BE2C (cell line): ENCODE measurements around the gene C8A.
A peak's percentile ranks its signal among the peaks of the same experiment; 100 is the strongest.

Experiments
- DNase-seq: peaks from one replicate; pipeline ENCODE4 v3.0.0-alpha.2; 2020
- H3K27me3 ChIP-seq: fragments of 250-450 bp; sonication (Bioruptor Pico); 2 replicates; pipeline ENCODE4 v1.5.1; 2020; ENCODE audit warnings: mild to moderate bottlenecking
- H3K36me3 ChIP-seq: fragments of 250-450 bp; sonication (Bioruptor Pico); 2 replicates; pipeline ENCODE4 v1.5.1; 2020; ENCODE audit warnings: mild to moderate bottlenecking
- H3K4me1 ChIP-seq: fragments of 250-450 bp; sonication (Bioruptor Pico); 2 replicates; pipeline ENCODE4 v1.5.1; 2020
- H3K4me3 ChIP-seq: 2 replicates; pipeline ENCODE4 v1.5.1; 2011; ENCODE audit warnings: low read depth, low read length
- H3K9me3 ChIP-seq: fragments of 250-450 bp; sonication (Bioruptor Pico); 2 replicates; pipeline ENCODE4 v1.5.1; 2020
- CTCF ChIP-seq: IDR thresholded peaks from 2 replicates; pipeline ENCODE4 v1.5.1; 2012; ENCODE audit warnings: mild to moderate bottlenecking, low read depth, low read length

Gene C8A

GRCh38 chr1:56824938-56825337 is 29.7 kb upstream of the C8A start:
- Histone ChIP-seq H3K36me3 (no peaks in the 10 kb centered on the region), H3K27me3 (no peaks in the 10 kb centered on the region), H3K4me3 (no peak overlapping the region), H3K4me1 (no peaks in the 10 kb centered on the region), H3K9me3 (no peaks in the 10 kb centered on the region)
- no peak for DNase-seq
- TF ChIP-seq CTCF = no peak

GRCh38 chr1:56825436-56825835 is 29.2 kb upstream of the C8A start:
- H3K36me3 ChIP-seq = no peaks in the 10 kb centered on the region
- no peak for DNase-seq
- TF ChIP-seq CTCF = no peak
- H3K4me3 ChIP-seq = no peak overlapping the region
- H3K9me3 ChIP-seq = no peaks in the 10 kb centered on the region
- no peaks in the 10 kb centered on the region for H3K4me1 ChIP-seq
- H3K27me3 ChIP-seq = no peaks in the 10 kb centered on the region

GRCh38 chr1:56827711-56828110 is 26.9 kb upstream of the C8A start:
- H3K36me3 ChIP-seq = no peaks in the 10 kb centered on the region
- TF ChIP-seq CTCF = no peak
- no peaks in the 10 kb centered on the region for H3K27me3 ChIP-seq
- no peaks in the 10 kb centered on the region for H3K9me3 ChIP-seq
- no peaks in the 10 kb centered on the region for H3K4me1 ChIP-seq
- no peak for DNase-seq
- no peak overlapping the region for H3K4me3 ChIP-seq

- Histone ChIP-seq H3K36me3 (no peaks in the 10 kb centered on the region), H3K27me3 (no peaks in the 10 kb centered on the region), H3K4me3 (no peak overlapping the region), H3K9me3 (no peaks in the 10 kb centered on the region), H3K4me1 (no peaks in the 10 kb centered on the region)
- DNase-seq = no peak
- no peak for TF ChIP-seq CTCF
Observed at GRCh38 chr1:56830052-56830451, 24.5 kb upstream of the C8A start.

GRCh38 chr1:56831871-56832693 is 22.5 kb upstream of the C8A start:
- peak; percentile 80 for TF ChIP-seq CTCF
- H3K4me1 ChIP-seq = no peaks in the 10 kb centered on the region
- H3K4me3 ChIP-seq = no peak overlapping the region
- no peaks in the 10 kb centered on the region for H3K9me3 ChIP-seq
- H3K27me3 ChIP-seq = no peaks in the 10 kb centered on the region
- H3K36me3 ChIP-seq = no peaks in the 10 kb centered on the region
- peak; percentile 43 for DNase-seq

- DNase-seq = no peak
- H3K27me3 ChIP-seq = no peaks in the 10 kb centered on the region
- no peaks in the 10 kb centered on the region for H3K9me3 ChIP-seq
- no peak for TF ChIP-seq CTCF
- H3K36me3 ChIP-seq = no peaks in the 10 kb centered on the region
- no peaks in the 10 kb centered on the region for H3K4me1 ChIP-seq
- H3K4me3 ChIP-seq = no peak overlapping the region
Observed at GRCh38 chr1:56833088-56833487, 21.5 kb upstream of the C8A start.
